LoVo (cell line): ENCODE data around the gene CRHR2.
"Not testable (repeated sequence)": the region's sequence is repeated elsewhere in the genome, so short reads cannot be mapped to it uniquely, and the experiment has no call there.

Experiments used
- DNase-seq: peaks from one replicate; pipeline ENCODE4 v3.0.0-alpha.2; 2016; ENCODE audit warnings: low spot score

The CRHR2 gene

DNA sequence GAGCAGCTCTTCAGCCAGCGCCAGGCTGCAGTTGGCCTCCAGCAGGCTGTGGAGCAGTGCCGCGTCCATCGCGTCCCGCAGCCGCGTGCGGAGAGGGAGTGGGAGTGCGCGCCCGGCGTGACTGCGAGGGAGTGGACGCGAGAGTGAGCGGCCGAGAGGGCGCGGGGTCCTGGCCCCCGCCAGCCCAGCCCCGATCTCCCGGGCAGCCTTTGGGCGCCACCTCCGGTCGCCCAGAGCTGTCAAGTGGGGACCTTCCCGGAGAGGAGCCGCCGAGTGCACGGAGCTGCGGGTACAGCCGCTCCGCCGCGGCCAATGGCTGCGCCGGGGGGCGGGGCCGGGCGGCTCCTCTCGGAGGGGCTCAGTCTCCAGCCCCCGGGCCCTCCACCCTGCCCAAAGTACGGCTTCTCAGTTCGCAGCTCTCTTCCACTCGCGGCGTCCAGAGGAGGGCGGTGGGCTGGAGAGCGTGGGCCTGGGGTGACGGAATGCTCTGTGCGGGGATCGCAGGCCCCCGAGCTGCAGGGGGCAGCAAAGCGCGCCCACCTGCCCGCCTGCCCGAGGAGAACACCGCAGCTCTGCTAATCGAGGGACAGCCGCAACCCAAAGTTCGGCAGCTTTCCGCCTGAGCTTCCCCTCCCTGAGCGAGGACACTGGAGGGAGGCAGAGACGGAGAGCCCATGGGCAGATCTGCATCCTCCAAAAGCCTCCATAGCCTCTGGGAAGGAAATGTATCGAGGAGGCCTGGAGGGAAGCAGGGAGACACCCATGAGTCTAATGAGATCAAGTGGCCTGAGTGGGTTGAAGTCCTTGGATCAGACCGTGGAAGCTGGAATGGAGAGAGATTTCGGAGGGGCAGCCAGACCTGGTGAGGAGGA, at the start of gene CRHR2:
Gene CRHR2 (minus strand): TSS at position 245 of the 872 bp plus-strand sequence. CDS start 176 bp downstream, at position 69.
- no peak for DNase-seq

GRCh38 chr7:30731581-30731980, 49.3 kb upstream of the CRHR2 start:
- DNase-seq, result no peak

DNA sequence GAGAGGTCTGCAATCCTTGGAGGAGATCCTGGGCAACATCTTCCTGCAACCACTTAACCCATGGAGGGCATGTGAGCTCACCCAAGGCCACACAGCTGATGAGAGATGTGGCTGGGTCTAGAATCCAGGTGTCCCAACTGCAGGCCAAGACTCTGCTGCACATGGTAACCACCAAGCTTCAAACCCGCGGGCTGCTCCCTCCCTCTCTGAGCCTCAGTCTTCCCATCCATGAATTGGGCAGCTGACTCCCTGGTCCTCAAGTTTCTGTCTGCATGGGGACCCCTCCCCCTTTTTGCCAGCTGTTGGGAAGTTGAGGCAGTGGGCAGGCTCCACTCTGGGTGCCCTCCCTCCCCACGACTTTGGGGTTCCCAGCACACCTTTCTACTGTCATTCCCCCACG, 48.7 kb upstream of the CRHR2 start:
- DNase-seq, result no peak

- DNase-seq, result no peak
Observed at GRCh38 chr7:30730097-30730496, 47.8 kb upstream of the CRHR2 start.

DNA sequence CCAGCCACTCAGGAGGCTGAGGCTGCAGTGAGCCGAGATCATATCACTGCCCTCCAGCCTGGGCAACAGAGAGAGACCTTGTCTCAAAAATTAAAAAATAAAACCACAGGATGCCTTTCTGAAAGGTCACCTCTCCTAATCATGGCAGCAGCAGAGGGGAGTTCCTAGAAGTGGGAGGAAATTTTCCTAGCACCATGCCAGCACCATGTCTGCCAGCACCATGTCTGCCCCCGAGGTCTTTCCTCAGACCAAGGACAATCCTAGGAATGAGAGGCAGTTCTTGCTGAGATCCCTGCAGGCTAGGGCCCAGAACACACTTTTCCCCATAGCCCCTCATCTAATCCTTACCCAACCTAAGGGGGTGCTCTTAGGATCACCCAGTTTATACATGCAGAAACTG, 47.4 kb upstream of the CRHR2 start:
- no peak for DNase-seq

DNA sequence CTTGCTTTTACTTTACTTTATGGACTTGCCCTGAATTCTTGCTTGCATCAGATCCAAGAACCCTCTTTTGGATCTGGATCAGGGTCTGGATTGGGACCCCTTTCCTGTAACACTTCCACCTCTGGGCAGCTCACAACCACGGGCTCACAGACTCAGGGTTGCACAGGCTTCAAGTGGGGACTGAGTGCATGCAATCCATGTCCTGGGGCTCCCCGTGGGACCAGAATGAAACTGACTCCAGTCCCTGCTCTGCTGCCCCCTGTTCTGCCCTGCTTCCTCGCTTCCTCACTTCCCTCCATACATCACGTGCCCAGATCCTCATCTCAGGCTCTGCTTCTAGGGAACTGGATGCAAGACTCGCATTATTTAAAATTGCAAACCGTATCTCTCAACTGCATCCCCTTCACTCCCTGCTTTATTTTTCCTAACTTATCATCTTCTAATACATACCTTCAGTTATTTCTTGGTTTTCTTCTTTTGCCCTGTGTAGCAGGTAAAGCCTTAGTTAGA, 46.4 kb upstream of the CRHR2 start:
- DNase-seq, result no peak

GRCh38 chr7:30727061-30727945, 45.0 kb upstream of the CRHR2 start:
- no peak for DNase-seq

GRCh38 chr7:30726296-30727006, 44.2 kb upstream of the CRHR2 start:
- no peak for DNase-seq

- DNase-seq, result no peak
Observed at GRCh38 chr7:30723776-30724175, 41.5 kb upstream of the CRHR2 start.

DNA sequence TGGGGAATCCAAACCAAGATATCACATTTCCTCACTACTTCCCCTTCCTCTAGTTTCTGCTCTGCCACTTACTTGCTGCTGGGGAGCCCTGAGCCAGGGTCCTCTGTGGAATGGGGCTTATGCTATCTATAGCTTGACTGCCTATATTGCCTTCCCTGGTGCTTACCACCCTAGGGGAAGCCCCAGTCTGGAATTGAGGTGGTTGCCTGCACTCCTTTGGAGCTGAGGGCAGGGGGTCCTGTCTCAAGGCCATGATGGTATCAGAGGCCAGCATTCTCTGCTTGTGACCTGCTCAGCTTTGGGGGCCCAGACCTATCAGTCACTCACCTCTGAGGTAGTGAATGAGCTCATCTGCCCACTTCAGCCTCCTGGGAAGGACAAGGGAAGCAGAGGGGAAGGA, 40.4 kb upstream of the CRHR2 start:
- DNase-seq, result no peak

- no peak for DNase-seq
Observed at GRCh38 chr7:30722187-30722586, 39.9 kb upstream of the CRHR2 start.

GRCh38 chr7:30721211-30721610, 39.0 kb upstream of the CRHR2 start:
- DNase-seq, result no peak

- DNase-seq, result not testable (repeated sequence)
Observed at GRCh38 chr7:30719434-30719833, 37.2 kb upstream of the CRHR2 start.

- peak; percentile 34 for DNase-seq
Observed at GRCh38 chr7:30717181-30717580, 34.9 kb upstream of the CRHR2 start.

- DNase-seq, result no peak
Observed at GRCh38 chr7:30714129-30714528, 31.9 kb upstream of the CRHR2 start.

GRCh38 chr7:30713392-30713791, 31.1 kb upstream of the CRHR2 start:
- DNase-seq, result no peak

DNA sequence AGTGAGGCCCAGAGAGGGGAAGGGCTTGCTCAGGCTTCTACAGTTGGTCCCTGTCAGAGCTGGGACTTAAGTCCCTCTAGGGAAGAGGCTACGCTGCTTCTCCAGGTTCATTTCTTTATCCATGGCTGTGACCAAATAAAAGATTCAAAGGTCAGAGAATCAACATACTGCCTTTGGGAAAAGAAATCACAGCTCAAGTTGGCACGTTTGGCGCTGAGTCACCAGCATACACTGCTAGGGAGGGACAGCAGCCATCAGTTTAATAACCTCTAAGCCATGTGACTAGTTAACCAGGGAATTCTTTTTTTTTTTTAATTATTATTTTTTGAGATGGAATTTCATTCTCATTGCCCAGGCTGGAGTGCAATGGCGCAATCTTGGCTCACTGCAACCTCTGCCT, 28.4 kb upstream of the CRHR2 start:
- no peak for DNase-seq

- DNase-seq, result no peak
Observed at GRCh38 chr7:30709549-30709948, 27.3 kb upstream of the CRHR2 start.

- DNase-seq, result no peak
Observed at GRCh38 chr7:30708983-30709382, 26.7 kb upstream of the CRHR2 start.

- no peak for DNase-seq
Observed at GRCh38 chr7:30708412-30708811, 26.2 kb upstream of the CRHR2 start.

DNA sequence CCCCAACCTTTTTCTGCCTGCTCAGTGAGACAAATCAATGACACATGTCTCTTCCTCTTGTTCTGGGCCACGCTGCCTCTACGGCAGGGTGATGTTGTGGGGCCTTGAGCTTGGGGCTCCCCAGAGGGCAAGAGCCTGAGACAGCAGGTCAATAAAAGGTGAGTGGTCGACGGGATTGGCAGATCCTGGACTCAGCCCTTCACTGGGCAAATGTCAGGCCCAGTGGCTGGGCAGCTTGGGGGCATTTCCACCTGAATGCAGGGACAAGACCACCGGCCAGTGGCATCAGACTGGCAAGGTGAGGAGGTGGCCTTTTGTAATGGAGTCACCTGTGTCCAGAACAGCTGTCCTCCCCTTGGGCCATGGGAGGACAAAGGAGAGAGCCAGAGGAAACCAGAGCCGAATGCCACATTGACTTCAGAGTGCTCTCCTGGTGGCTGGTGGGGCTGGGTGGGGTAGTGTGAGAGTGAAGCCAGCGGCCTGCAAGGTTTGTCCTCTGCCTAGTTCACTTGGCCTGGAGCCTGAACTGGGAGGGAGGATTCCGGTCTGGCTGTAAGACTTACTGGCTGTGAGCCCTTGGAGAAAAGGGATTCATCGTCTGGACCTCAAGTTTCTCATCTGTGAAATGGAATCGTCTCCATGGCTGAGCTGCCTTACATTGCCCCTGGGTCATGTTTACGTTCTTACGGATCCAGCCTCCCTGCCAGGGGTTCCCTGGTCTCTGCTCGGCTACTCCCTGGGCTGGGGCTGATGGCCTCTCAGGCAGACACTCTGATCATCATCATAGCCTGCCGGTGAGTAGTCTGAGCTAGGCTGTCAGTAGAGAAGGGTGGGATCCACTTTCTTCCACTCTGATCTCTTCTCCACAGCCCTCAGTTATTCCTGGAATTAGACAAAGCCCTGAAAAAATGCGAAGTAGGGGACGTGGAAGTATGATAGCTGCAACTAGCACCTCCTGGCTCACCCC, 25.4 kb upstream of the CRHR2 start:
- no peak for DNase-seq
